Right renal pelvis (tissue), 4 donors: ENCODE results near the gene ZNF273. TPM values are rescaled to one million over a fixed set of nuclear protein-coding genes. Genes with fewer than 3 reads are reported as not detected.
"Not testable (repeated sequence)": the region's sequence is repeated elsewhere in the genome, so short reads cannot be mapped to it uniquely, and the experiment has no call there.

Experiments
- DNase-seq, 4 donors: peaks; one replicate each; pipeline ENCODE4 v3.0.0-alpha.2; 2013; ENCODE audit warnings: low read depth in 4 of 4, low spot score in 3 of 4, missing footprints in 1 of 4
- polyA plus RNA-seq, 4 donors: library from polyadenylated mRNA; unstranded; fragments of 120-200 nt; gene quantifications; one replicate each; pipeline ENCODE4 v1.2.1, GENCODE V29; 2013; ENCODE audit not compliant: insufficient read length in 4 of 4

Gene ZNF273
- polyA plus RNA-seq, 4 donors, result 10.3 to 13.6 (median 12.8) TPM

GRCh38 chr7:64940021-64940420 is 36.9 kb downstream of the ZNF273 start:
- not testable (repeated sequence) for DNase-seq

- DNase-seq, result not testable (repeated sequence)
Observed at GRCh38 chr7:64944667-64945502, 41.8 kb downstream of the ZNF273 start.

- no peak for DNase-seq
Observed at GRCh38 chr7:64945503-64946175, 42.6 kb downstream of the ZNF273 start.

- DNase-seq, result no peak
Observed at GRCh38 chr7:64946772-64947171, 43.7 kb downstream of the ZNF273 start.

GRCh38 chr7:64947252-64948000 is 44.4 kb downstream of the ZNF273 start:
- peak in 1 of 4 donors; percentile 13 for DNase-seq

GRCh38 chr7:64948774-64949173 is 45.7 kb downstream of the ZNF273 start:
- not testable (repeated sequence) for DNase-seq

GRCh38 chr7:64950673-64951072 is 47.6 kb downstream of the ZNF273 start:
- not testable (repeated sequence) for DNase-seq

- peak; percentile 16 to 34 (median 25) for DNase-seq
Observed at GRCh38 chr7:64951250-64951848, 48.3 kb downstream of the ZNF273 start.

- DNase-seq, result no peak
Observed at GRCh38 chr7:64959072-64959747, 56.1 kb downstream of the ZNF273 start.

GRCh38 chr7:64965594-64965993 is 62.5 kb downstream of the ZNF273 start:
- DNase-seq, result no peak

GRCh38 chr7:64978497-64979203 is 75.6 kb downstream of the ZNF273 start:
- DNase-seq, result no peak

Other genes starting within 250 kb of the ZNF273 start
- 10 to 100 TPM in 3 of 4 donors, 1 to 10 TPM in 1; 8.1 to 14.4 (median 12.6) TPM for gene ZNF107, start 237.1 kb upstream of the ZNF273 start, polyA plus RNA-seq
- gene ZNF138, start 108.8 kb upstream of the ZNF273 start, polyA plus RNA-seq, result 10 to 100 TPM; 13.4 to 22.0 (median 19.4) TPM
- gene ZNF117, start 87.8 kb downstream of the ZNF273 start, polyA plus RNA-seq, result 10 to 100 TPM; 23.8 to 46.6 (median 31.6) TPM
- gene ERV3-1, start 103.4 kb downstream of the ZNF273 start, polyA plus RNA-seq, result 10 to 100 TPM; 24.0 to 32.2 (median 27.7) TPM